ENCODE data around the gene RPS10.

DNA sequence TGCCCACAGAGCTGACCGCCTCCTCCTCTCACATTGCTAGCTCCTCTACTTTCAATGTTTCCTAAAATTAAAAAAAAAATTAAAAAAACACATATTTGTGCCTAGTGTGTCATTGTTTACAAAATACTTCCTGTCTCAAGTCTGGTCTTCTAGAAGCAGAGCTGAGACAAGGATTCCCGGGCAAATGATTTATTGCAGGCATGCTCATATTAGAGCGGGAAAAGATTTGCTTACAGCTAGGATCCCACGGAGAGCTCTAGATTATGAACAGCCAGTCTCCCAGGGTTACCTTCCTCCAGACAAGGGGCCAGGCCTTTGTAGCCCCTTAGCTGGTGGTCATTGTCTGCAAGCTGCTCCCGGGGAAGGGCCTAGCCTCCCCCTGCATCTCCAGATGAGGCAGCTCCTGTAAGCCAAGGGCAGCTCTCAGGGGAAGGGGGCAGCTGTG, 49.4 kb upstream of the RPS10 start:
- TF ChIP-seq, protein P1, sequence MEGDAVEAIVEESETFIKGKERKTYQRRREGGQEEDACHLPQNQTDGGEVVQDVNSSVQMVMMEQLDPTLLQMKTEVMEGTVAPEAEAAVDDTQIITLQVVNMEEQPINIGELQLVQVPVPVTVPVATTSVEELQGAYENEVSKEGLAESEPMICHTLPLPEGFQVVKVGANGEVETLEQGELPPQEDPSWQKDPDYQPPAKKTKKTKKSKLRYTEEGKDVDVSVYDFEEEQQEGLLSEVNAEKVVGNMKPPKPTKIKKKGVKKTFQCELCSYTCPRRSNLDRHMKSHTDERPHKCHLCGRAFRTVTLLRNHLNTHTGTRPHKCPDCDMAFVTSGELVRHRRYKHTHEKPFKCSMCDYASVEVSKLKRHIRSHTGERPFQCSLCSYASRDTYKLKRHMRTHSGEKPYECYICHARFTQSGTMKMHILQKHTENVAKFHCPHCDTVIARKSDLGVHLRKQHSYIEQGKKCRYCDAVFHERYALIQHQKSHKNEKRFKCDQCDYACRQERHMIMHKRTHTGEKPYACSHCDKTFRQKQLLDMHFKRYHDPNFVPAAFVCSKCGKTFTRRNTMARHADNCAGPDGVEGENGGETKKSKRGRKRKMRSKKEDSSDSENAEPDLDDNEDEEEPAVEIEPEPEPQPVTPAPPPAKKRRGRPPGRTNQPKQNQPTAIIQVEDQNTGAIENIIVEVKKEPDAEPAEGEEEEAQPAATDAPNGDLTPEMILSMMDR (conservative IDR thresholded peaks at IDR 0.05; ENCODE audit: low read depth, low read length): no peak
- TF ChIP-seq EZH2 (IDR thresholded peaks at IDR 0.05; ENCODE audit: borderline replicate concordance, low read depth, low read length, poor library complexity, severe bottlenecking): no peak

All from A673 (cell line).